ENCODE measurements around the gene CYB561D1. TPM values are rescaled to one million over a fixed set of nuclear protein-coding genes. Genes with fewer than 3 reads are reported as not detected.

Gene CYB561D1
- total RNA-seq, 1 experiment from 2014 or later = 5.7 TPM

DNA sequence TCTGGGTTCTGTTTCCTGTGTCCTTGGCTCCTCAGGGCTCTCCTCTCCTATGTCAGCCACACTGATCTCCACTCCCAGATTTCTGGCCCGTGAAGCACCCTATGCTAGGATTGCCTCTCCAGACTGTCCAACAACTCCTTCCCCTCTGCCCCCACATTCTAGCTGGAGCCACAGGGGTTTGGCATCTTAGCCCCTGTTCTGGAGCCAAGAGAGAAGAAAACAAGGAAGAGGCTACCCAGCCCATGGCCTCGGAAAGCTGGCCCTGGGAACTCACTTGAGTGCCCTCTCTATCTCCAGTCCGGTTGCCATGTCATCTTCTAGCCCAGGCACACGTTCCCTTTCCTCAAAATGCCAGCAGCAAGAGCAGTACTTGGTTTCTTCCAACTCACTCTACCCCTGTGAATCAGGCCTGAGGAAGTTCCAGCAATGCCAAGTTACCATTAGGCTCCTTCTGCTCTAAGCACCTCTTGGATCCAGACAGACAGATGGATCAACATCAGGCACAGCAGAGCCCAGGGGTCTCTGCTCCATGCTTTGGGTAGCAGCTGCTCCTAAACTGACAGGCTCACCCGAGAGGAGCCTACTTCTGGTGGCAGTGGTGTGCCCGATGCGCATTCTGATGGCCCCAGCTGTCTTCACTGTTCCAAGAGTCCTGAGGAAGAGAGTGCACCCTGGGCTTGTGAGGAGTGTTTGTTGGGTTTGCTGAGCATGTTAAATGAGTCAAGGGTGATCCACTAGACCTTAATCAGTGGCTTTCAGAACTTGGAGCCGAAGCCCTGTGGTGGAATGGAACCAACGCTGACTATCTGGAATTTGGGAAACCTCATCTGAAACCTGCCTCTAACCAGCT, 34.2 kb downstream of the CYB561D1 start:
- H3K36me3 ChIP-seq (ENCODE audit: insufficient read depth, low read length, poor library complexity, severe bottlenecking) = no peaks in the 10 kb centered on the region
- CTCF ChIA-PET = interaction anchor here (1.0 kb wide), 1 partner anchor 37 kb away, joined by 3 read pairs; no protein-coding TSS in a partner anchor
- TF ChIP-seq EZH2 (IDR thresholded peaks at IDR 0.05; ENCODE audit: borderline replicate concordance, low read depth, low read length, poor library complexity, severe bottlenecking) = no peak
- TF ChIP-seq, protein P1, sequence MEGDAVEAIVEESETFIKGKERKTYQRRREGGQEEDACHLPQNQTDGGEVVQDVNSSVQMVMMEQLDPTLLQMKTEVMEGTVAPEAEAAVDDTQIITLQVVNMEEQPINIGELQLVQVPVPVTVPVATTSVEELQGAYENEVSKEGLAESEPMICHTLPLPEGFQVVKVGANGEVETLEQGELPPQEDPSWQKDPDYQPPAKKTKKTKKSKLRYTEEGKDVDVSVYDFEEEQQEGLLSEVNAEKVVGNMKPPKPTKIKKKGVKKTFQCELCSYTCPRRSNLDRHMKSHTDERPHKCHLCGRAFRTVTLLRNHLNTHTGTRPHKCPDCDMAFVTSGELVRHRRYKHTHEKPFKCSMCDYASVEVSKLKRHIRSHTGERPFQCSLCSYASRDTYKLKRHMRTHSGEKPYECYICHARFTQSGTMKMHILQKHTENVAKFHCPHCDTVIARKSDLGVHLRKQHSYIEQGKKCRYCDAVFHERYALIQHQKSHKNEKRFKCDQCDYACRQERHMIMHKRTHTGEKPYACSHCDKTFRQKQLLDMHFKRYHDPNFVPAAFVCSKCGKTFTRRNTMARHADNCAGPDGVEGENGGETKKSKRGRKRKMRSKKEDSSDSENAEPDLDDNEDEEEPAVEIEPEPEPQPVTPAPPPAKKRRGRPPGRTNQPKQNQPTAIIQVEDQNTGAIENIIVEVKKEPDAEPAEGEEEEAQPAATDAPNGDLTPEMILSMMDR (conservative IDR thresholded peaks at IDR 0.05; ENCODE audit: low read depth, low read length) = no peak
- no peak for DNase-seq (ENCODE audit: low spot score)
- POLR2A ChIA-PET (ENCODE audit: low non-redundant PET) = no interaction called here
- no peaks in the 10 kb centered on the region for H3K9me3 ChIP-seq (ENCODE audit: low read depth, low read length, poor library complexity, severe bottlenecking)
- no peak overlapping the region for H3K27ac ChIP-seq (ENCODE audit: low read depth, low read length, poor library complexity, severe bottlenecking)
- H3K4me1 ChIP-seq (ENCODE audit: insufficient read depth, low read length, poor library complexity, severe bottlenecking) = peaks cover 8% of the 10 kb centered on the region
- intact Hi-C loops (cut with micrococcal nuclease; ENCODE audit: unreplicated experiment) = no loop called here
- no peaks in the 10 kb centered on the region for H3K27me3 ChIP-seq (replicated peaks; ENCODE audit: insufficient read depth, low read depth, low read length, poor library complexity)
- no peak overlapping the region for H3K4me3 ChIP-seq (ENCODE audit: low read depth, low read length, poor library complexity, severe bottlenecking)
- no TSS peak for BruUV-seq (replicated peaks)

DNA sequence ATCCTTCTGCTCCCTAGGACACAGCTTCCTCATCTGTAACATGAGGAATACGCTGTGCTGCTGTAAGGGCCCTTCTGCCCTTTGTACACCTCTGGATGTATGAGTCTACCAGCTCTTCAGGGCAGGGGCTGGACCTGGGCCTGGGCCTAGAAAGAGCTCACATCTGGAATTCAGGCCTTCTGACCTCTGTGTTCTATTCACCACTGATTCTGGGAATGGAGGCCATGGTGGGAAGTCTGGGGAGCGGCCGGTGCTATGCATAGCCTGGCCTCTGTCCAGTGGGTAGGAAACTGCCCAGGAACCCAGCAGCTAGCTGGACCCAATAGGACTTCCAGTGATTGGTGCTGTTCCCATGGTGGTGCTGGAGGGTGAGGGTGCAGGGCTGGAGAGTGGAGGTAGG, 34.8 kb downstream of the CYB561D1 start:
- Histone ChIP-seq H3K27me3 (replicated peaks; ENCODE audit: insufficient read depth, low read depth, low read length, poor library complexity) (no peaks in the 10 kb centered on the region), H3K4me1 (ENCODE audit: insufficient read depth, low read length, poor library complexity, severe bottlenecking) (peaks cover 8% of the 10 kb centered on the region), H3K4me3 (ENCODE audit: low read depth, low read length, poor library complexity, severe bottlenecking) (no peak overlapping the region), H3K27ac (ENCODE audit: low read depth, low read length, poor library complexity, severe bottlenecking) (no peak overlapping the region), H3K9me3 (ENCODE audit: low read depth, low read length, poor library complexity, severe bottlenecking) (no peaks in the 10 kb centered on the region), H3K36me3 (ENCODE audit: insufficient read depth, low read length, poor library complexity, severe bottlenecking) (no peaks in the 10 kb centered on the region)
- no TSS peak for BruUV-seq (replicated peaks)
- intact Hi-C loops (cut with micrococcal nuclease; ENCODE audit: unreplicated experiment) = no loop called here
- ChIA-PET CTCF (interaction anchor here (1.0 kb wide), 1 partner anchor 38 kb away, joined by 3 read pairs; no protein-coding TSS in a partner anchor), POLR2A (ENCODE audit: low non-redundant PET) (no interaction called here)
- no peak for TF ChIP-seq EZH2 (IDR thresholded peaks at IDR 0.05; ENCODE audit: borderline replicate concordance, low read depth, low read length, poor library complexity, severe bottlenecking)
- TF ChIP-seq, protein P1 (conservative IDR thresholded peaks at IDR 0.05; ENCODE audit: low read depth, low read length) = no peak
- no peak for DNase-seq (ENCODE audit: low spot score)

DNA sequence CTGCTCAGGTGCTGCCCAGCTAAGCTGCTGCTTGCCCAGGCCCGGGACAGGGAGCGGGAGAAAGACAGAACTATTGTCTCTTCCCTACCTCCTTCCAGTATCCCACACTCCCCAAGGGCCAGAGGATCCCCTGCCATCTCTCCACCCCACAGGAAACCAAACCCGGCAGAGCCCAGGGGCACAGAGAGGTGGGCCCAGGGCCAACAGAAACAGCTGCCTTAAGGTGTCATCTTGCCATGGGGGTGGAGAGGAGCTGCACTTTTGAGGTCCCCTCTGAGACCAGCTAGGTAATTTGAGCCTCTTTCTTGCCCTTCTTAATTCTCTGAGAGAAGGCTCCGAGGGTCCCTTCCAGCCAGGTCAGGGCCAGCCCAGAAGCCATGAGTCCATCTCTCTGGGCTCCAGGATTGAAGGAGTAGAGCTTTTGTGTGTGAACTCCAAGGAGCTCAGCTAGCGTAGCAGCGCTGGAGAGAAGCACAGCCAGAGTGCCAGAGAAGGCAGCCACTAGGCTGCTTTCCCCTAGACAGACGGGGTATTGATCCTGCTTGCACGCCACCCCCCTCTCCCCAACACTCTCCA, 36.1 kb downstream of the CYB561D1 start:
- CTCF ChIA-PET = interaction anchor here (0.5 to 1.1 kb wide), 3 partner anchors 11 to 47 kb away, joined by 3 to 5 read pairs (median 5); no protein-coding TSS in a partner anchor
- peaks cover 8% of the 10 kb centered on the region for H3K4me1 ChIP-seq (ENCODE audit: insufficient read depth, low read length, poor library complexity, severe bottlenecking)
- H3K36me3 ChIP-seq (ENCODE audit: insufficient read depth, low read length, poor library complexity, severe bottlenecking) = no peaks in the 10 kb centered on the region
- DNase-seq (ENCODE audit: low spot score) = no peak
- H3K9me3 ChIP-seq (ENCODE audit: low read depth, low read length, poor library complexity, severe bottlenecking) = no peaks in the 10 kb centered on the region
- no peaks in the 10 kb centered on the region for H3K27me3 ChIP-seq (replicated peaks; ENCODE audit: insufficient read depth, low read depth, low read length, poor library complexity)
- intact Hi-C loops (cut with micrococcal nuclease; ENCODE audit: unreplicated experiment) = loop anchor here (5.0 kb wide), 1 partner anchor 268 kb away; no protein-coding TSS in a partner anchor
- TF ChIP-seq, protein P1 (conservative IDR thresholded peaks at IDR 0.05; ENCODE audit: low read depth, low read length) = no peak
- TF ChIP-seq EZH2 (IDR thresholded peaks at IDR 0.05; ENCODE audit: borderline replicate concordance, low read depth, low read length, poor library complexity, severe bottlenecking) = no peak
- no peak overlapping the region for H3K27ac ChIP-seq (ENCODE audit: low read depth, low read length, poor library complexity, severe bottlenecking)
- no TSS peak for BruUV-seq (replicated peaks)
- H3K4me3 ChIP-seq (ENCODE audit: low read depth, low read length, poor library complexity, severe bottlenecking) = no peak overlapping the region
- POLR2A ChIA-PET (ENCODE audit: low non-redundant PET) = interaction anchor here (0.6 kb wide), 1 partner anchor 19 kb away, joined by 3 read pairs; no protein-coding TSS in a partner anchor
